Suprapubic skin (tissue), 4 donors: ENCODE measurements around the gene CLMN. TPM values are rescaled to one million over a fixed set of nuclear protein-coding genes. Genes with fewer than 3 reads are reported as not detected.

Experiments
- DNase-seq, 2 donors: peaks; one replicate each; pipeline ENCODE4 v3.0.0-alpha.2; 2019; ENCODE audit warnings: low spot score in 2 of 2
- H3K27ac ChIP-seq: fragments of 200-600 bp; sonication (generic); one replicate; pipeline ENCODE4 v1.5.1; 2019
- H3K27me3 ChIP-seq: fragments of 200-600 bp; sonication (generic); one replicate; pipeline ENCODE4 v1.5.1; 2019
- H3K36me3 ChIP-seq: fragments of 200-600 bp; sonication (generic); one replicate; pipeline ENCODE4 v1.5.1; 2019
- H3K4me1 ChIP-seq: fragments of 200-600 bp; sonication (generic); one replicate; pipeline ENCODE4 v1.5.1; 2019
- H3K4me3 ChIP-seq: fragments of 200-600 bp; sonication (generic); one replicate; pipeline ENCODE4 v1.5.1; 2019; ENCODE audit warnings: mild to moderate bottlenecking
- H3K9me3 ChIP-seq: fragments of 200-600 bp; sonication (generic); one replicate; pipeline ENCODE4 v1.5.1; 2019
- EP300 ChIP-seq: sonication (generic); formaldehyde crosslinking; IDR thresholded peaks from one replicate; pipeline ENCODE4 v1.6.1; 2017; ENCODE audit warnings: antibody characterized with exemption
- POLR2A ChIP-seq, 2 donors: fragments of 450-650 bp; IDR thresholded peaks; one replicate each; pipeline ENCODE4 v1.6.1; 2017; ENCODE audit warnings: antibody characterized with exemption in 2 of 2, mild to moderate bottlenecking in 2 of 2, moderate library complexity in 2 of 2
- POLR2AphosphoS5 ChIP-seq, 3 donors: sonication (generic); formaldehyde crosslinking; IDR thresholded peaks; one replicate each; pipeline ENCODE4 v1.6.1; 2017; ENCODE audit warnings: antibody characterized with exemption in 3 of 3
- WGBS: methylation state at CpG from one replicate; pipeline ENCODE4 v1.1.5; 2018; 5-methylcytosine and 5-hydroxymethylcytosine counted together
- total RNA-seq, 4 donors: library from RNA; depleted of rRNA; stranded (reverse); fragments of >200 nt; gene quantifications; one replicate each; pipeline ENCODE4 v1.1.0, GENCODE V29; 2016
- TF ChIP-seq, protein P1 (sequence below), 2 donors: fragments of 200-600 bp in 1 of 2; fragments of 450-650 bp in 1 of 2; sonication (generic) in 1 of 2; IDR thresholded peaks; one replicate each; pipeline ENCODE4 v1.5.1; 2016 to 2019; ENCODE audit warnings: antibody characterized with exemption in 2 of 2, mild to moderate bottlenecking in 1 of 2, moderate library complexity in 1 of 2

Gene CLMN
- total RNA-seq, 4 donors from 2014 or later, result 5.0 to 25.7 (median 7.0) TPM

DNA sequence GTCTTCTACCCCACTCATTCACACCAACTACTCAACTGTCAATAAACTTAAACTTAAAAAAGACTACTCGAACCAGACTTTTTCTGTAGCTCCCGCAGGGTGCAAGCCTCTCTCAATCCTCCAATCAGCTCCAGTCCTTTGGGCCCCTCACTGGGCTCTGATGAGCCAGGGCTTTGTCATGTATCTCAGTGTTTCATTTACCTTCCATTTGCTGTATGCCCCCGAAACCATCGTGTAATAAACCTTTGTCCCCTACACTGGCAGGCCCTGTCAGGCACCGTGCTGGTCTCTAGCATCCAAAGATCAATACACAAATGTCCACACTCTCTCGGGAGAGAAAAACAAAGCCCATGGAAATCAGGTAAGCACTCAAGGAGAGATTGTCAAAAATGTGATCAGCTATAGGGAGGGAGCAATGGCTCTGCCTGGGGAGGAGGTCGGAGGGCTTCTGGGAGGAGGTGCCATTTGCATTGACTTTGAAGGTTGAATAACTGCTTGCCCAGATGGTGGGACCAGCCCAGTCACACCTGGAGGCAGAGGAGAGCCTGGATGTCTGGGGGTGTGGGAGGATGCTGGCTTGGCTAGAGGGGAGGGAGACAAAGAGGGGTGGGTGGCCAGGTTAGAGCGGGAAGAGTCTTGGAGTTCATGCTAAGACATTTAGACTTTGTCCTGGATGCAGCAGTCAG lies 120.3 kb downstream of the CLMN start:
- Histone ChIP-seq H3K4me1 (no peaks in the 10 kb centered on the region), H3K4me3 (no peak overlapping the region), H3K27me3 (no peaks in the 10 kb centered on the region), H3K9me3 (no peaks in the 10 kb centered on the region), H3K36me3 (peaks cover 2% of the 10 kb centered on the region), H3K27ac (no peak overlapping the region)
- TF ChIP-seq, protein P1, sequence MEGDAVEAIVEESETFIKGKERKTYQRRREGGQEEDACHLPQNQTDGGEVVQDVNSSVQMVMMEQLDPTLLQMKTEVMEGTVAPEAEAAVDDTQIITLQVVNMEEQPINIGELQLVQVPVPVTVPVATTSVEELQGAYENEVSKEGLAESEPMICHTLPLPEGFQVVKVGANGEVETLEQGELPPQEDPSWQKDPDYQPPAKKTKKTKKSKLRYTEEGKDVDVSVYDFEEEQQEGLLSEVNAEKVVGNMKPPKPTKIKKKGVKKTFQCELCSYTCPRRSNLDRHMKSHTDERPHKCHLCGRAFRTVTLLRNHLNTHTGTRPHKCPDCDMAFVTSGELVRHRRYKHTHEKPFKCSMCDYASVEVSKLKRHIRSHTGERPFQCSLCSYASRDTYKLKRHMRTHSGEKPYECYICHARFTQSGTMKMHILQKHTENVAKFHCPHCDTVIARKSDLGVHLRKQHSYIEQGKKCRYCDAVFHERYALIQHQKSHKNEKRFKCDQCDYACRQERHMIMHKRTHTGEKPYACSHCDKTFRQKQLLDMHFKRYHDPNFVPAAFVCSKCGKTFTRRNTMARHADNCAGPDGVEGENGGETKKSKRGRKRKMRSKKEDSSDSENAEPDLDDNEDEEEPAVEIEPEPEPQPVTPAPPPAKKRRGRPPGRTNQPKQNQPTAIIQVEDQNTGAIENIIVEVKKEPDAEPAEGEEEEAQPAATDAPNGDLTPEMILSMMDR (IDR thresholded peaks at IDR 0.05), result no peak
- TF ChIP-seq POLR2A (IDR thresholded peaks at IDR 0.05) (no peak), EP300 (no peak), POLR2AphosphoS5 (IDR thresholded peaks at IDR 0.05) (no peak)
- DNase-seq, result no peak
- 71% methylated on average over 7 of the region's 8 CpGs for WGBS

DNA sequence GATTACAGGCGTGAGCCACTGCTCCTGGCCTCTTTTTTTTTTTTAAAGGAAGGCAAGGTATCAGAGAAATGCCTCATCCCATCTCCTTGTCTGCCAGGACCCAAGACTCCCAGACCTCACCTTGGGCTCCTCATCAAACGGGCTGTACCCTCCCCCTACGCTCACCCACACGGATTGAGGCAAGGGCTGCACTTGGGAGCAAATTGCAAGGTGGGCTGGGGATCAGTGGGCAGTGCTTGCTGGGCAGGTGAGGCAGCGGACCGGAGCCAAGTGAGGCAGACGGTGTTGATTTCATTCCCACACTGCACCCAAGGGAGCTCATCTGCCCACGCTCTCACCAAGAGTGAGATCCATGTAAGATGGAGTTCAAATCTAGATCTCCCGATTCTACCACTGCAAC lies 121.4 kb downstream of the CLMN start:
- no peak for DNase-seq
- no peak for TF ChIP-seq EP300
- TF ChIP-seq POLR2AphosphoS5 (IDR thresholded peaks at IDR 0.05), result no peak
- TF ChIP-seq, protein P1 (IDR thresholded peaks at IDR 0.05), result no peak
- no peak for TF ChIP-seq POLR2A (IDR thresholded peaks at IDR 0.05)
- Histone ChIP-seq H3K36me3 (no peaks in the 10 kb centered on the region), H3K27ac (no peak overlapping the region), H3K9me3 (no peaks in the 10 kb centered on the region), H3K27me3 (no peaks in the 10 kb centered on the region), H3K4me3 (no peak overlapping the region), H3K4me1 (no peaks in the 10 kb centered on the region)
- 91% methylated on average over 9 of the region's 9 CpGs for WGBS

DNA sequence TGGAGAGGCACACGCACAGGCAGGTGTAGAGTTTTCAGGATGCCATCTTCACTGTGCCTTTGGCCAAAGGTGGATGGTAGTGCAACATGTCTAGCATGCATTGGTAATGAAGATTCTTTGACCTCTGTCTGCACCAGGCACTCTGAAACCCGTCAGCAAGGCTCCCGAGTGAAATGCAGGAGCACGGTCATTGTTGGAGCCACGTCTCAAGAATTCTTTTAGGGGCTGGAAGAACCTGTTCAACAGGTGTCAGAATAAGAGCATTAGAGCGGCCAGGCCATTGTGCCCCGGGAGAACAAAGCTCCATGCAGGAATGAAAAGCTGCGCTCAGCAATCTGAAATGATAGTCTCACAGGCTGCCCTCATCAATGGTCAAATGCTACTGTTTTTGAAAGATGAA lies 122.2 kb downstream of the CLMN start:
- Histone ChIP-seq H3K36me3 (no peaks in the 10 kb centered on the region), H3K27ac (no peak overlapping the region), H3K4me3 (no peak overlapping the region), H3K27me3 (no peaks in the 10 kb centered on the region), H3K4me1 (no peaks in the 10 kb centered on the region), H3K9me3 (no peaks in the 10 kb centered on the region)
- 74% methylated on average over 8 of the region's 8 CpGs for WGBS
- no peak for DNase-seq
- TF ChIP-seq POLR2A (IDR thresholded peaks at IDR 0.05), result no peak
- TF ChIP-seq POLR2AphosphoS5 (IDR thresholded peaks at IDR 0.05), result no peak
- TF ChIP-seq EP300, result no peak
- TF ChIP-seq, protein P1 (IDR thresholded peaks at IDR 0.05), result no peak

DNA sequence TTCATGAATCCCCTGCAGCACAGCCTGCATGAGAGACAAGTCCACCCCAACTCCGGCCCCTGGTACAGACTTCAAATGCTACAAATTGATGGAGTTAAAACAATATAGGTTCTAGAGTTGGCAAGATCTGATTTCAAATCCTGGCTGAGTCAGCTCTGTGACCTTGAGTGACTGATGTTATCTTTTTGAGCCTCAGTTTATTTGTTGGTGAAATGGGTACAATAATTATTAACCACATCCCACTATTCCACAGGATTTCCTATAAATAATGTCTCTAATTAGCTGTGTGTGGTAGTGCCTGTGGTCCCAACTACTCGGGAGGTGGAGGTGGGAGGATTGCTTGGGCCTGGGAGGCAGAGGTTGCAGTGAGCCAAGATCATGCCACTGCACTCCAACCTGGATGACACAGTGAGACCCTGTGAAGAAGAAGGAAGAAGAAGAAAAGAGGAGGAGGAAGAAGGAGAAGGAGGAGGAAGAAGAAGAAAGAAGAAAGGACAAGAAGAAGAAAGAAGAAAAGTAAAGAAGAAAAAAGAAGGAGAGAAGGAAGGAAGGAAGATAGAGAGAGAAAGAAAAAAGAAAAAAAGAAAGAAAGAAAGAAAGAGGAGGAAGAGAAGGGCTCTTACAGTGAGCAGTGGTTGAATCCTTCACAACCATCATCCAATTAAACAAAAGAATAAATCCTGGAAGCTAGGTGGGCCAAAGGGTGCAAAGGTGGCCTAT lies 122.7 kb downstream of the CLMN start:
- Histone ChIP-seq H3K4me1 (no peaks in the 10 kb centered on the region), H3K4me3 (no peak overlapping the region), H3K36me3 (no peaks in the 10 kb centered on the region), H3K9me3 (no peaks in the 10 kb centered on the region), H3K27me3 (no peaks in the 10 kb centered on the region), H3K27ac (no peak overlapping the region)
- no peak for DNase-seq
- TF ChIP-seq POLR2A (IDR thresholded peaks at IDR 0.05), result no peak
- no peak for TF ChIP-seq POLR2AphosphoS5 (IDR thresholded peaks at IDR 0.05)
- TF ChIP-seq, protein P1 (IDR thresholded peaks at IDR 0.05), result no peak
- no peak for TF ChIP-seq EP300
- 88% methylated on average over 2 of the region's 2 CpGs for WGBS

- DNase-seq, result no peak
- TF ChIP-seq POLR2A (IDR thresholded peaks at IDR 0.05) (no peak), POLR2AphosphoS5 (IDR thresholded peaks at IDR 0.05) (no peak), EP300 (no peak)
- TF ChIP-seq, protein P1 (IDR thresholded peaks at IDR 0.05), result no peak
- Histone ChIP-seq H3K4me3 (no peak overlapping the region), H3K27me3 (no peaks in the 10 kb centered on the region), H3K9me3 (no peaks in the 10 kb centered on the region), H3K36me3 (no peaks in the 10 kb centered on the region), H3K4me1 (no peaks in the 10 kb centered on the region), H3K27ac (no peak overlapping the region)
- 49% methylated on average over 5 of the region's 5 CpGs for WGBS
These were observed 123.4 kb downstream of the CLMN start for GRCh38 chr14:95196268-95196667.
